OCI-LY3 (cell line): ENCODE results near the gene EDC4.

Experiments
- EZH2phosphoT487 ChIP-seq: fragments of 200-600 bp; shearing (Covaris generic); IDR thresholded peaks from 2 replicates; pipeline ENCODE4 v1.6.1; 2018; ENCODE audit warnings: antibody characterized with exemption, mixed run types, low read depth
- TF ChIP-seq, protein P1 (sequence below): fragments of 200-600, 300-600 bp; sonication (generic); IDR thresholded peaks from 2 replicates; pipeline ENCODE4 v1.5.1; 2014; ENCODE audit warnings: antibody characterized with exemption, low read length, low read depth

DNA sequence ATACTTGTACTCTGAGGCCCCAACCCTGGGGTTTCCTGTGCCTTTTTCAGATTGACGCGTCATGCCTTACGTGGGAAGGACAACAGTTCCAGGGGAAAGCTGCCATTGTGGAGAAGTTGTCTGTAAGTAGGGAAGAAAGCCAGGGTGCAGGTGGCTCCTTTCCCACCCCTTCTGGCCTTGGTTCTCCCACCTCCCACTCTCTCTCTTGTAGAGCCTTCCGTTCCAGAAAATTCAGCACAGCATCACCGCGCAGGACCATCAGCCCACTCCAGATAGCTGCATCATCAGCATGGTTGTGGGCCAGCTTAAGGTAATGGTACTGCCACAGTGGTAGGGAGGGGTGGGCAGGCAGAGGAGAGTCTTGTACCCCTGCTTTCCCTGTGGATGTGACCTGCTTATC is 4.6 kb upstream of the EDC4 start:
- TF ChIP-seq, protein P1, sequence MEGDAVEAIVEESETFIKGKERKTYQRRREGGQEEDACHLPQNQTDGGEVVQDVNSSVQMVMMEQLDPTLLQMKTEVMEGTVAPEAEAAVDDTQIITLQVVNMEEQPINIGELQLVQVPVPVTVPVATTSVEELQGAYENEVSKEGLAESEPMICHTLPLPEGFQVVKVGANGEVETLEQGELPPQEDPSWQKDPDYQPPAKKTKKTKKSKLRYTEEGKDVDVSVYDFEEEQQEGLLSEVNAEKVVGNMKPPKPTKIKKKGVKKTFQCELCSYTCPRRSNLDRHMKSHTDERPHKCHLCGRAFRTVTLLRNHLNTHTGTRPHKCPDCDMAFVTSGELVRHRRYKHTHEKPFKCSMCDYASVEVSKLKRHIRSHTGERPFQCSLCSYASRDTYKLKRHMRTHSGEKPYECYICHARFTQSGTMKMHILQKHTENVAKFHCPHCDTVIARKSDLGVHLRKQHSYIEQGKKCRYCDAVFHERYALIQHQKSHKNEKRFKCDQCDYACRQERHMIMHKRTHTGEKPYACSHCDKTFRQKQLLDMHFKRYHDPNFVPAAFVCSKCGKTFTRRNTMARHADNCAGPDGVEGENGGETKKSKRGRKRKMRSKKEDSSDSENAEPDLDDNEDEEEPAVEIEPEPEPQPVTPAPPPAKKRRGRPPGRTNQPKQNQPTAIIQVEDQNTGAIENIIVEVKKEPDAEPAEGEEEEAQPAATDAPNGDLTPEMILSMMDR = no peak
- no peak for TF ChIP-seq EZH2phosphoT487
